Measurements from ENCODE around the gene SCN9A. TPM values are rescaled to one million over a fixed set of nuclear protein-coding genes. Genes with fewer than 3 reads are reported as not detected.

SCN9A gene
- total RNA-seq, 2 experiments from 2014 or later: 0.48 to 0.52 TPM

GRCh38 chr2:166302036-166302435, 73.7 kb downstream of the SCN9A start:
- no peaks in the 10 kb centered on the region for H3K4me1 Mint-ChIP-seq
- no peaks in the 10 kb centered on the region for H3K27me3 Mint-ChIP-seq
- H3K9me3 Mint-ChIP-seq: no peaks in the 10 kb centered on the region
- DNase-seq: no peak
- H3K4me3 Mint-ChIP-seq: no peak overlapping the region
- ChIA-PET POLR2A (no interaction called here), CTCF (no interaction called here)
- H3K36me3 Mint-ChIP-seq (ENCODE audit: low read depth): no peaks in the 10 kb centered on the region
- no peak overlapping the region for H3K27ac Mint-ChIP-seq

- H3K4me3 Mint-ChIP-seq: no peak overlapping the region
- H3K9me3 Mint-ChIP-seq: no peaks in the 10 kb centered on the region
- ChIA-PET POLR2A (no interaction called here), CTCF (no interaction called here)
- no peak overlapping the region for H3K27ac Mint-ChIP-seq
- H3K4me1 Mint-ChIP-seq: no peaks in the 10 kb centered on the region
- no peak for DNase-seq
- no peaks in the 10 kb centered on the region for H3K27me3 Mint-ChIP-seq
- H3K36me3 Mint-ChIP-seq (ENCODE audit: low read depth): no peaks in the 10 kb centered on the region
Observed at GRCh38 chr2:166297951-166298350, 77.8 kb downstream of the SCN9A start.

- Mint-ChIP-seq H3K27ac (no peak overlapping the region), H3K9me3 (no peaks in the 10 kb centered on the region), H3K36me3 (ENCODE audit: low read depth) (no peaks in the 10 kb centered on the region), H3K4me3 (no peak overlapping the region), H3K4me1 (no peaks in the 10 kb centered on the region), H3K27me3 (no peaks in the 10 kb centered on the region)
- CTCF ChIA-PET: no interaction called here
- no peak for DNase-seq
- POLR2A ChIA-PET: no interaction called here
Observed at GRCh38 chr2:166293984-166294383, 81.8 kb downstream of the SCN9A start.

- POLR2A ChIA-PET: no interaction called here
Observed at GRCh38 chr2:166285215-166285614, 90.5 kb downstream of the SCN9A start.

GRCh38 chr2:166284359-166284758, 91.4 kb downstream of the SCN9A start:
- Mint-ChIP-seq H3K9me3 (no peaks in the 10 kb centered on the region), H3K36me3 (ENCODE audit: low read depth) (no peaks in the 10 kb centered on the region), H3K4me3 (no peak overlapping the region), H3K27me3 (no peaks in the 10 kb centered on the region), H3K4me1 (no peaks in the 10 kb centered on the region), H3K27ac (no peak overlapping the region)
- ChIA-PET POLR2A (no interaction called here), CTCF (no interaction called here)
- DNase-seq: no peak

More at GRCh38 chr2:166285215-166285614, 90.5 kb downstream of the SCN9A start:
- Mint-ChIP-seq H3K27me3 (no peaks in the 10 kb centered on the region), H3K4me3 (no peak overlapping the region), H3K4me1 (no peaks in the 10 kb centered on the region), H3K27ac (no peak overlapping the region), H3K36me3 (ENCODE audit: low read depth) (no peaks in the 10 kb centered on the region), H3K9me3 (no peaks in the 10 kb centered on the region)
- DNase-seq: no peak
- CTCF ChIA-PET: no interaction called here

GRCh38 chr2:166282154-166282553, 93.6 kb downstream of the SCN9A start:
- no peak overlapping the region for H3K27ac Mint-ChIP-seq

GRCh38 chr2:166278856-166279255, 96.9 kb downstream of the SCN9A start:
- H3K4me3 Mint-ChIP-seq: no peak overlapping the region
- H3K4me1 Mint-ChIP-seq: no peaks in the 10 kb centered on the region
- CTCF ChIA-PET: no interaction called here
- POLR2A ChIA-PET: no interaction called here
- no peaks in the 10 kb centered on the region for H3K9me3 Mint-ChIP-seq
- H3K27ac Mint-ChIP-seq: no peak overlapping the region
- no peaks in the 10 kb centered on the region for H3K27me3 Mint-ChIP-seq
- no peaks in the 10 kb centered on the region for H3K36me3 Mint-ChIP-seq (ENCODE audit: low read depth)
- DNase-seq: no peak

More at GRCh38 chr2:166282154-166282553, 93.6 kb downstream of the SCN9A start:
- ChIA-PET CTCF (no interaction called here), POLR2A (no interaction called here)
- H3K4me1 Mint-ChIP-seq: no peaks in the 10 kb centered on the region
- DNase-seq: no peak
- no peaks in the 10 kb centered on the region for H3K9me3 Mint-ChIP-seq
- H3K27me3 Mint-ChIP-seq: no peaks in the 10 kb centered on the region
- H3K36me3 Mint-ChIP-seq (ENCODE audit: low read depth): no peaks in the 10 kb centered on the region
- H3K4me3 Mint-ChIP-seq: no peak overlapping the region

GRCh38 chr2:166270376-166270775, 105.4 kb downstream of the SCN9A start:
- H3K4me3 Mint-ChIP-seq: no peak overlapping the region
- H3K36me3 Mint-ChIP-seq (ENCODE audit: low read depth): no peaks in the 10 kb centered on the region
- ChIA-PET POLR2A (no interaction called here), CTCF (no interaction called here)
- no peaks in the 10 kb centered on the region for H3K27me3 Mint-ChIP-seq
- no peak overlapping the region for H3K27ac Mint-ChIP-seq
- no peaks in the 10 kb centered on the region for H3K9me3 Mint-ChIP-seq
- no peak for DNase-seq
- H3K4me1 Mint-ChIP-seq: no peaks in the 10 kb centered on the region

- ChIA-PET CTCF (no interaction called here), POLR2A (no interaction called here)
- H3K4me3 Mint-ChIP-seq: no peak overlapping the region
Observed at GRCh38 chr2:166269322-166269721, 106.4 kb downstream of the SCN9A start.

GRCh38 chr2:166257859-166258258, 117.9 kb downstream of the SCN9A start:
- Mint-ChIP-seq H3K9me3 (no peaks in the 10 kb centered on the region), H3K4me3 (no peak overlapping the region), H3K4me1 (no peaks in the 10 kb centered on the region), H3K27ac (no peak overlapping the region), H3K27me3 (no peaks in the 10 kb centered on the region), H3K36me3 (ENCODE audit: low read depth) (no peaks in the 10 kb centered on the region)
- DNase-seq: no peak
- ChIA-PET CTCF (no interaction called here), POLR2A (no interaction called here)

More at GRCh38 chr2:166269322-166269721, 106.4 kb downstream of the SCN9A start:
- H3K27ac Mint-ChIP-seq: no peak overlapping the region
- no peaks in the 10 kb centered on the region for H3K9me3 Mint-ChIP-seq
- H3K4me1 Mint-ChIP-seq: no peaks in the 10 kb centered on the region
- H3K27me3 Mint-ChIP-seq: no peaks in the 10 kb centered on the region
- no peak for DNase-seq
- H3K36me3 Mint-ChIP-seq (ENCODE audit: low read depth): no peaks in the 10 kb centered on the region

GRCh38 chr2:166256896-166257295, 118.8 kb downstream of the SCN9A start:
- H3K36me3 Mint-ChIP-seq (ENCODE audit: low read depth): no peaks in the 10 kb centered on the region
- H3K27ac Mint-ChIP-seq: no peak overlapping the region
- no peaks in the 10 kb centered on the region for H3K9me3 Mint-ChIP-seq
- POLR2A ChIA-PET: no interaction called here
- no peaks in the 10 kb centered on the region for H3K27me3 Mint-ChIP-seq
- CTCF ChIA-PET: no interaction called here
- no peaks in the 10 kb centered on the region for H3K4me1 Mint-ChIP-seq
- H3K4me3 Mint-ChIP-seq: no peak overlapping the region
- no peak for DNase-seq

- no peak overlapping the region for H3K27ac Mint-ChIP-seq
- H3K4me3 Mint-ChIP-seq: no peak overlapping the region
- ChIA-PET POLR2A (no interaction called here), CTCF (no interaction called here)
- no peaks in the 10 kb centered on the region for H3K4me1 Mint-ChIP-seq
- DNase-seq: no peak
- H3K27me3 Mint-ChIP-seq: no peaks in the 10 kb centered on the region
- H3K9me3 Mint-ChIP-seq: no peaks in the 10 kb centered on the region
- H3K36me3 Mint-ChIP-seq (ENCODE audit: low read depth): no peaks in the 10 kb centered on the region
Observed at GRCh38 chr2:166249318-166249717, 126.4 kb downstream of the SCN9A start.

GRCh38 chr2:166246901-166247300, 128.8 kb downstream of the SCN9A start:
- Mint-ChIP-seq H3K27me3 (no peaks in the 10 kb centered on the region), H3K9me3 (no peaks in the 10 kb centered on the region), H3K4me3 (no peak overlapping the region), H3K4me1 (no peaks in the 10 kb centered on the region), H3K36me3 (ENCODE audit: low read depth) (no peaks in the 10 kb centered on the region), H3K27ac (no peak overlapping the region)
- CTCF ChIA-PET: no interaction called here
- no peak for DNase-seq
- POLR2A ChIA-PET: no interaction called here

- no peak overlapping the region for H3K4me3 Mint-ChIP-seq
- H3K4me1 Mint-ChIP-seq: no peaks in the 10 kb centered on the region
- no peaks in the 10 kb centered on the region for H3K27me3 Mint-ChIP-seq
- POLR2A ChIA-PET: no interaction called here
- CTCF ChIA-PET: no interaction called here
- H3K9me3 Mint-ChIP-seq: no peaks in the 10 kb centered on the region
- no peaks in the 10 kb centered on the region for H3K36me3 Mint-ChIP-seq (ENCODE audit: low read depth)
- H3K27ac Mint-ChIP-seq: no peak overlapping the region
- DNase-seq: no peak
Observed at GRCh38 chr2:166242309-166242708, 133.4 kb downstream of the SCN9A start.
